Measurements from ENCODE around the gene NHLH1.

DNA sequence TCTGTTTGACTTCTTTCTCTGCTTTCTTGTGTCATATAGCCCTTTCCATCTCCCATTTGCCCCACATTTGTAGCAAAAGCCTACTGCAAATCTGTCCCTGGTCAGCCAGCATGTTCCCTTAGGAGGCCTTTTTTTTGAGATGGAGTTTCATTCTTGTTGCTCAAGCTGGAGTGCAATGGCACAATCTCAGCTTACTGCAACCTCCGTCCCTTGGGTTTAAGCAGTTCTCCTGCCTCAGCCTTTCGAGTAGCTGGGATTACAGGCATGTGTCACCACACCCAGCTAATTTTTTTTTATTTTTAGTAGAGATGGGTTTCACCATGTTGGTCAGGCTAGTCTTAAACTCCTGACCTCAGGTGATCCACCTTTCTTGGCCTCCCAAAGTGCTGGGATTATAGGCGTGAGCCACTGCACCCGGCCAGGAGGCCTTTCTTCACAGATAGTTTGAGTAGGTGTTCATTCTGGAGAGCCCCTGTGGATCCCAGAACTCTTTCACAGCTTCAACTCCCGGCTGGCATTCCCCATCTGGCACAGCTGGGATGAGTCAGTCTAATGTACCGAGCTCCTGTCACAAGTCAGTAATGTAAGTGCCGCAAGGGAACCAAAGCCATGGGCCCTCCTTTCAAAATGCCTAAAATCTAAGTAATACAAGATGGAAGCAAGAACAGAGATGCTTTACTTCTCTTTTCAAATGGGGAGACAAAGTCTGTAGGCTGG is 9.4 kb upstream of the NHLH1 start:
- TF ChIP-seq, protein P1, sequence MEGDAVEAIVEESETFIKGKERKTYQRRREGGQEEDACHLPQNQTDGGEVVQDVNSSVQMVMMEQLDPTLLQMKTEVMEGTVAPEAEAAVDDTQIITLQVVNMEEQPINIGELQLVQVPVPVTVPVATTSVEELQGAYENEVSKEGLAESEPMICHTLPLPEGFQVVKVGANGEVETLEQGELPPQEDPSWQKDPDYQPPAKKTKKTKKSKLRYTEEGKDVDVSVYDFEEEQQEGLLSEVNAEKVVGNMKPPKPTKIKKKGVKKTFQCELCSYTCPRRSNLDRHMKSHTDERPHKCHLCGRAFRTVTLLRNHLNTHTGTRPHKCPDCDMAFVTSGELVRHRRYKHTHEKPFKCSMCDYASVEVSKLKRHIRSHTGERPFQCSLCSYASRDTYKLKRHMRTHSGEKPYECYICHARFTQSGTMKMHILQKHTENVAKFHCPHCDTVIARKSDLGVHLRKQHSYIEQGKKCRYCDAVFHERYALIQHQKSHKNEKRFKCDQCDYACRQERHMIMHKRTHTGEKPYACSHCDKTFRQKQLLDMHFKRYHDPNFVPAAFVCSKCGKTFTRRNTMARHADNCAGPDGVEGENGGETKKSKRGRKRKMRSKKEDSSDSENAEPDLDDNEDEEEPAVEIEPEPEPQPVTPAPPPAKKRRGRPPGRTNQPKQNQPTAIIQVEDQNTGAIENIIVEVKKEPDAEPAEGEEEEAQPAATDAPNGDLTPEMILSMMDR (IDR thresholded peaks at IDR 0.05): no peak
- no peak for TF ChIP-seq POLR2A (IDR thresholded peaks at IDR 0.05)
